IMR-90 (cell line): ENCODE measurements around the gene IL4R. TPM values are rescaled to one million over a fixed set of nuclear protein-coding genes. Genes with fewer than 3 reads are reported as not detected.

ENCODE experiments used
- ATAC-seq: fragments of 200-7000 bp; cut with Tn5 transposase; 2 replicates; pipeline ENCODE4 v1.9.1; 2020; ENCODE audit warnings: low read depth, mild to moderate bottlenecking, moderate library complexity
- BruUV-seq: library from RNA; stranded (reverse); fragments of 400-500 nt; replicated peaks from 2 replicates; lab custom pipeline; 2021; lab: Mats Ljungman, UMichigan
- CTCF ChIA-PET: fragments of 300-600 bp; formaldehyde crosslinking; extraction: SDS; loops from one replicate; lab custom pipeline; 2021; ENCODE audit warnings: antibody characterized with exemption; lab: Yijun Ruan, JAX
- POLR2A ChIA-PET: fragments of 300-600 bp; sonication (Branson Sonifier 250); formaldehyde crosslinking; loops from one replicate; lab custom pipeline; 2022; ENCODE audit warnings: antibody characterized with exemption; ENCODE audit not compliant: unreplicated experiment; lab: Charles Lee
- DNase-seq: peaks from one replicate; pipeline ENCODE4 v3.0.0; 2013
- H2AFZ ChIP-seq: replicated peaks from 2 replicates; pipeline ENCODE3; 2013; ENCODE audit warnings: low read length, mild to moderate bottlenecking; ENCODE audit not compliant: poor library complexity
- H2AK5ac ChIP-seq: 2 replicates; pipeline ENCODE4 v1.6.1; 2013; ENCODE audit warnings: low read depth, low read length, inconsistent platforms
- H2AK9ac ChIP-seq: replicated peaks from 2 replicates; pipeline ENCODE3; 2013; ENCODE audit warnings: mild to moderate bottlenecking, low read depth, low read length, moderate library complexity; ENCODE audit not compliant: poor library complexity
- H2BK120ac ChIP-seq: 2 replicates; pipeline ENCODE4 v1.6.1; 2013; ENCODE audit warnings: low read depth, low read length, inconsistent platforms
- H2BK15ac ChIP-seq: 3 replicates; pipeline ENCODE4 v1.6.1; 2013; ENCODE audit warnings: low read depth, low read length, inconsistent platforms
- H2BK20ac ChIP-seq: 2 replicates; pipeline ENCODE4 v1.6.1; 2013; ENCODE audit warnings: low read depth, mild to moderate bottlenecking, inconsistent platforms, low read length, moderate library complexity
- H2BK5ac ChIP-seq: 2 replicates; pipeline ENCODE4 v1.6.1; 2013; ENCODE audit warnings: mild to moderate bottlenecking, low read depth, low read length, inconsistent platforms; ENCODE audit not compliant: poor library complexity, severe bottlenecking
- H3K14ac ChIP-seq: replicated peaks from 2 replicates; pipeline ENCODE4 v1.6.1; 2013; ENCODE audit warnings: low read depth, low read length, inconsistent platforms
- H3K18ac ChIP-seq: 2 replicates; pipeline ENCODE4 v1.6.1; 2013; ENCODE audit warnings: low read depth, low read length, control low read depth
- H3K23ac ChIP-seq: 2 replicates; pipeline ENCODE4 v1.6.1; 2013; ENCODE audit warnings: low read depth, low read length, inconsistent platforms
- H3K27ac ChIP-seq: 2 replicates; pipeline ENCODE4 v1.5.1; 2013; ENCODE audit warnings: mild to moderate bottlenecking, control low read depth, low read length; ENCODE audit not compliant: insufficient read depth
- H3K27me3 ChIP-seq: 2 replicates; pipeline ENCODE4 v1.6.1; 2013; ENCODE audit warnings: low read length; ENCODE audit not compliant: control insufficient read depth, insufficient read depth
- H3K36me3 ChIP-seq: 2 replicates; pipeline ENCODE4 v1.6.1; 2013; ENCODE audit warnings: low read length, mixed read lengths; ENCODE audit not compliant: control insufficient read depth, insufficient read depth
- H3K4ac ChIP-seq: 2 replicates; pipeline ENCODE4 v1.6.1; 2013; ENCODE audit warnings: low read depth, low read length, inconsistent platforms
- H3K4me1 ChIP-seq: 2 replicates; pipeline ENCODE4 v1.6.1; 2013; ENCODE audit warnings: low read length, mixed read lengths; ENCODE audit not compliant: control insufficient read depth, insufficient read depth
- H3K4me2 ChIP-seq: 2 replicates; pipeline ENCODE4 v1.6.1; 2013; ENCODE audit warnings: low read depth, mild to moderate bottlenecking, control low read depth, low read length, moderate library complexity
- H3K4me3 ChIP-seq: 2 replicates; pipeline ENCODE4 v1.5.1; 2013; ENCODE audit warnings: low read depth, mild to moderate bottlenecking, control low read depth, low read length, moderate library complexity; ENCODE audit not compliant: insufficient read depth
- H3K56ac ChIP-seq: 2 replicates; pipeline ENCODE4 v1.6.1; 2013; ENCODE audit warnings: low read length, inconsistent platforms; ENCODE audit not compliant: insufficient read depth; ENCODE audit errors: extremely low read depth
- H3K79me1 ChIP-seq, 2 experiments: 2 replicates each; pipeline ENCODE4 v1.6.1; 2013; ENCODE audit warnings: low read length in 2 of 2, inconsistent platforms in 1 of 2, low read depth in 1 of 2
- H3K9ac ChIP-seq: 2 replicates; pipeline ENCODE4 v1.6.1; 2013; ENCODE audit warnings: low read depth, low read length, control low read depth
- H3K9me1 ChIP-seq: 2 replicates; pipeline ENCODE4 v1.6.1; 2013; ENCODE audit warnings: low read length, inconsistent platforms; ENCODE audit not compliant: insufficient read depth
- H3K9me3 ChIP-seq: 2 replicates; pipeline ENCODE4 v1.6.1; 2013; ENCODE audit warnings: low read length; ENCODE audit not compliant: control insufficient read depth, insufficient read depth
- H4K20me1 ChIP-seq: 2 replicates; pipeline ENCODE4 v1.6.1; 2013; ENCODE audit warnings: low read length, inconsistent platforms; ENCODE audit not compliant: insufficient read depth
- H4K5ac ChIP-seq: 2 replicates; pipeline ENCODE4 v1.6.1; 2013; ENCODE audit warnings: mild to moderate bottlenecking, low read depth, low read length, control low read depth
- H4K8ac ChIP-seq, 2 experiments: 2 replicates each; pipeline ENCODE4 v1.6.1; 2013; ENCODE audit warnings: low read depth in 2 of 2, low read length in 2 of 2, control low read depth in 1 of 2, inconsistent platforms in 1 of 2
- H4K91ac ChIP-seq: 2 replicates; pipeline ENCODE4 v1.6.1; 2013; ENCODE audit warnings: low read depth, low read length, inconsistent platforms; ENCODE audit not compliant: insufficient read depth
- BHLHE40 ChIP-seq: fragments of 150-350 bp; IDR thresholded peaks from 2 replicates; pipeline ENCODE4 v1.6.1; 2016; ENCODE audit warnings: mild to moderate bottlenecking, low read depth, low read length
- CEBPB ChIP-seq: IDR thresholded peaks from 2 replicates; pipeline ENCODE4 v1.6.1; 2012; ENCODE audit warnings: low read depth, low read length, improper control_type of control experiment
- ELK1 ChIP-seq: fragments of 150-350 bp; IDR thresholded peaks from 2 replicates; pipeline ENCODE4 v1.6.1; 2016; ENCODE audit warnings: low read depth, mild to moderate bottlenecking, low read length, moderate library complexity, borderline replicate concordance
- FOS ChIP-seq: fragments of 150-350 bp; IDR thresholded peaks from 2 replicates; pipeline ENCODE4 v1.6.1; 2016; ENCODE audit warnings: low read depth, low read length
- MAFK ChIP-seq: IDR thresholded peaks from 2 replicates; pipeline ENCODE4 v1.6.1; 2012; ENCODE audit warnings: low read depth, low read length, improper control_type of control experiment
- MXI1 ChIP-seq: IDR thresholded peaks from 2 replicates; pipeline ENCODE4 v1.6.1; 2012; ENCODE audit warnings: low read depth, mild to moderate bottlenecking, low read length, moderate library complexity, borderline replicate concordance
- NFE2L2 ChIP-seq: fragments of 150-350 bp; IDR thresholded peaks from 2 replicates; pipeline ENCODE4 v1.6.1; 2016; ENCODE audit warnings: low read depth, mild to moderate bottlenecking, low read length
- POLR2A ChIP-seq: IDR thresholded peaks from 2 replicates; pipeline ENCODE4 v1.6.1; 2012; ENCODE audit warnings: mild to moderate bottlenecking, low read depth, low read length
- USF2 ChIP-seq: fragments of 150-350 bp; IDR thresholded peaks from 2 replicates; pipeline ENCODE4 v1.6.1; 2017; ENCODE audit warnings: mild to moderate bottlenecking, antibody characterized with exemption, low read length, low read depth
- WGBS, 2 experiments: methylation state at CpG; one replicate each; pipeline versions ENCODE4 v1.1.5 to v1.1.7; 2013; ENCODE audit warnings: missing lambda C conversion rate in 2 of 2; ENCODE audit not compliant: insufficient read length in 1 of 2; ENCODE audit errors: extremely low coverage in 2 of 2; 5-methylcytosine and 5-hydroxymethylcytosine counted together
- dilution Hi-C: fragments of 300-500 bp; cut with HindIII; formaldehyde crosslinking; loops from one replicate; pipeline ENCODE4 v1.14.3; 2018; ENCODE audit warnings: low sequenced_read_pairs; ENCODE audit not compliant: unreplicated experiment
- in situ Hi-C: fragments of 300-500 bp; cut with MboI; formaldehyde crosslinking; loops from 3 replicates; pipeline ENCODE4 v1.14.3; 2019; ENCODE audit warnings: low sequenced_read_pairs, inconsistent platforms, mixed read lengths
- intact Hi-C: fragments of 100-400 bp; cut with micrococcal nuclease; formaldehyde crosslinking; loops from 2 replicates; pipeline ENCODE4 v1.10.0; 2022
- polyA plus RNA-seq, 3 experiments: library from polyadenylated mRNA; depleted of rRNA; stranded (reverse); fragments of >200 nt; gene quantifications; 2 replicates each; pipeline ENCODE4 v1.2.3, GENCODE V29; 2012; ENCODE audit warnings: low replicate concordance in 1 of 3
- total RNA-seq: library from RNA; depleted of rRNA; stranded (reverse); fragments of >200 nt; gene quantifications from 2 replicates; pipeline ENCODE4 v1.2.3, GENCODE V29; 2012

IL4R gene
- total and polyA plus RNA-seq, 2 of the 4 experiments (the other 2 are of a cell fraction), result 6.3 to 18.7 TPM

- H2AK5ac ChIP-seq, result no peak overlapping the region
- H3K9ac ChIP-seq, result no peak overlapping the region
- POLR2A ChIA-PET, result no interaction called here
- CTCF ChIA-PET, result no interaction called here
- BruUV-seq, result no TSS peak
- no peak overlapping the region for H3K4me3 ChIP-seq
- no peak overlapping the region for H2BK20ac ChIP-seq
- in situ Hi-C loops, result no loop called here
- peaks cover 3% of the 10 kb centered on the region; the same call in 1 of the 2 replicates for H3K9me1 ChIP-seq
- H4K20me1 ChIP-seq, result no peaks in the 10 kb centered on the region
- no peak overlapping the region for H2BK120ac ChIP-seq
- no peak for ATAC-seq
- DNase-seq, result no peak
- H3K27me3 ChIP-seq, result no peaks in the 10 kb centered on the region
- H4K91ac ChIP-seq, result no peak overlapping the region
- H4K5ac ChIP-seq, result no peak overlapping the region
- H2BK15ac ChIP-seq, result no peak overlapping the region
- no peak overlapping the region for H3K14ac ChIP-seq
- WGBS, 2 experiments, result no CpG with 5 or more reads among the region's 1 CpG
- no peaks in the 10 kb centered on the region for H3K36me3 ChIP-seq
- H3K4me2 ChIP-seq, result no peak overlapping the region
- intact Hi-C loops, result no loop called here
- H2AK9ac ChIP-seq, result no peak overlapping the region
- H2AFZ ChIP-seq, result no peak overlapping the region
- H3K56ac ChIP-seq, result no peak overlapping the region
- H3K4me1 ChIP-seq, result no peaks in the 10 kb centered on the region
- H3K79me1 ChIP-seq, result peaks cover 0 to 10% of the 10 kb centered on the region in 2 experiments; a peak in 2 of 4 replicates
- dilution Hi-C loops, result no loop called here
- H3K23ac ChIP-seq, result no peak overlapping the region
- TF ChIP-seq POLR2A (no peak), CEBPB (no peak), MXI1 (no peak), USF2 (no peak), ELK1 (no peak), FOS (no peak), NFE2L2 (no peak), MAFK (no peak), BHLHE40 (no peak)
- H4K8ac ChIP-seq, result no peak overlapping the region
- H2BK5ac ChIP-seq, result no peak overlapping the region
- H3K27ac ChIP-seq, result no peak overlapping the region
- no peaks in the 10 kb centered on the region for H3K9me3 ChIP-seq
- no peak overlapping the region for H3K18ac ChIP-seq
- no peak overlapping the region for H3K4ac ChIP-seq
Observed at GRCh38 chr16:27308792-27309191, 5.0 kb upstream of the IL4R start.
